C1 segment of cervical spinal cord (tissue), 14 donors: ENCODE data around the gene UGT1A6.

Experiments
- DNase-seq, 14 donors: peaks; one replicate each; lab custom pipeline; 2025; lab: John Stamatoyannopoulos, UW

Gene UGT1A6

GRCh38 chr2:233801357-233802131 is 108.9 kb downstream of the UGT1A6 start:
- DNase-seq: no peak

GRCh38 chr2:233802132-233802815 is 109.6 kb downstream of the UGT1A6 start:
- DNase-seq: no peak

DNA sequence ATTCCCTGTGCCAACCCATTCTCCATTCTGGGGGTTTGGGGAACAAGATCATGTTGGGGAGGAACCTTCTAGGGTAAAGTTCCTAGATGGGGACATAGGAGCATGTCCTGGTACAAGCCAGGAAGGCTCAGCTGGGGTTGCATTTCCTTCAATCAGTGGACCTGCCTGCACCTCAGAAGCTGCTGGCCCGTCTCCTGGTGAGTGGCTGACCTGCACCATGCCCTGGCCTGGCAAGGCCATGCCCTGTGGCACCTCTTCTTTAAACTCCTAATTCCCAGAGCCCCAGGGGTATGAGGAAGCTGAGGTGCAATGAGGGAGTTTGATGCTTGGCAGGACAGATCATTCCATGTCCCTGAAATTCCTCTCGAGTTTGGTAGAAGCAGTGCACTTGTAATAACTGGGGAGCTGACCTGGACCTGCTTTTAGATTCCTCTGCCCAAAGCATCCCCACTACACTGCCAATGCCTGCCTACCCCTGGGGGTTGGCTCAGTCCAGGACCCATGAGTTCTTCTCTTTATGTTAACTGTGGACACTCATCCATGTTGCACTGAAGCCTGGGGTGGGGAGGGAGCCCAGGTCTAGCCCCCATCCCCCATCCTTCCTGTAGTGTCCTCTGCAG is 110.7 kb downstream of the UGT1A6 start:
- no peak for DNase-seq

DNA sequence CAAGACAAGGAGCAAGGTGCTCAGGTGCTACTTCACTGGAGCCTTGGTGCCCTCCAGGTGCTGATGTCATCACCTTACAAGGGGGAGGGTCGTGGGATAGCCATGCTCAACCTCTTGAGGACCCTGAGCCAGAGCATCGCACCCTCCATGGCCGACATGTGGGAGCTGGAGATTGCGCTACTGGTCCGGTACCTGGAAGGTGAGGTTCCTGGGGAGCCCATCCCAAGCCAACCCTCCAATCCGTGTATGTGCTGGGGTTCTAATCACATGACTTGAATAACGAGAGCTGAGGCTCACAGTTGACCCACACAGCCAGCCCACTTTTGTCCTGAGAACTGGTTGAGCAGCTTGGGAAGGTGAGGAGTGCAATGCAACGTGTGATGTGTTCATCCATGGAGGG is 111.3 kb downstream of the UGT1A6 start:
- no peak for DNase-seq

- no peak for DNase-seq
Observed at GRCh38 chr2:233807215-233807865, 114.7 kb downstream of the UGT1A6 start.

DNA sequence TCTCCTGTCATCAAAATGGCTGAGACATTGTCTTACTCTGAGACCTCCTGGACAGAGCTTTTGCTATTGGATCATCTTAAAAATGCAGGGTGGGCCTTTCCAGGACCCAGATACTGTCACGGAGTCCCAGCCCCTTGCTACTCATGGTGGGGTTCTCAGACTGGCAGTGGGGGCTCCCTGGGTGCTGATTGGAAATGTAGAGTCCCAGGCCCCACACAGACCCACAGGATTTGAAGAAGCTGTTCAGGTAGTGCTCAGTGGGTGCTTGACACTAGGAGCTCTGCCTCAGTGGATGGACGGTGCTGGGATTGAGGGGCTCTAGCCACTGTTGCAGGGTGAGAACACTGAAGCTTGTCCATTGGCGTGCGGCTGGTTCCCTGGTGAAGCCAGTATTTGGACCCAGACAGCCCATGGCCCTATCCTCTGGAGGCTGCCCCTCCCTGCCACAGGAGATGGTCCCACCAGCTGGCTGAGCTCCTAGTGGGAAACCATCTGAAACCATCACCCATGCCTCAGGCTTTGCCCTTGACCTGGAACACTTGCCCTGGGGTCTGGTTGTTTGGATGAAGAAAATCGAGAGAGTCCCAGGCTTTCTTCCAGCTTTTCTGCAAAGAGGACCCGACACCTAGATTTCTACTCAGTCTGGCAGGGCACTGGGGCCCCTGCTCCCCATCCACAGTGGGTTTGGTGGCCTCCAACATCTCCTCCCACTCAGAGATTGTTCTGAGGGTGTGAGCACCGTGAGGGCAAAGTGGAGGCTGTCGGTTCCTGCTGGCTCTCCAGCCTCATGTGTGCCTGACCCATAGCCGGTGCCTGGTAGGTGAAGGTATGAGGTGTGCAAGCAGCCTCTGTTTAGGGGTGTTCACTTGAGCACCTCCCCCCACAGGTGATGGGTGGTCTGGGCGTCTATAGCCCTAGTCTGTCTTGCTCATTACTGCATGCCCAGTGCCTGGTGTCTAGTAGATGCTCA is 115.6 kb downstream of the UGT1A6 start:
- no peak for DNase-seq

DNA sequence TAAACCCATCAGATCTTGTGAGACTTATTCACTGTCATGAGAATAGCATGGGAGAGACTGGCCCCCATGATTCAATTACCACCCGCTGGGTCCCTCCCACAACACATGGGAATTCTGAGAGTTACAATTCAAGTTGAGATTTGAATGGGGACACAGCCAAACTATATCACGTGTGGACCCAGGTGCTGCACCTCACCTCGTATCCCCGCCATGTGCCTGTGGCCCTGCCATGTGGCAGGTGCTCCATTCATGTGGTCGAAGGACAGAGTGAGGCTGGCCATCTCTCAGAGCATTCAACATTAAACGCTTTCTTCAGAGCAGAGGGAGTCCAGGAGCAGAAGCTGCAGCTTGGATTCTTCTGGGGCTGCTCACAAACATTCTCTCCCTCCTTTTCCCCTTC is 117.7 kb downstream of the UGT1A6 start:
- no peak for DNase-seq

DNA sequence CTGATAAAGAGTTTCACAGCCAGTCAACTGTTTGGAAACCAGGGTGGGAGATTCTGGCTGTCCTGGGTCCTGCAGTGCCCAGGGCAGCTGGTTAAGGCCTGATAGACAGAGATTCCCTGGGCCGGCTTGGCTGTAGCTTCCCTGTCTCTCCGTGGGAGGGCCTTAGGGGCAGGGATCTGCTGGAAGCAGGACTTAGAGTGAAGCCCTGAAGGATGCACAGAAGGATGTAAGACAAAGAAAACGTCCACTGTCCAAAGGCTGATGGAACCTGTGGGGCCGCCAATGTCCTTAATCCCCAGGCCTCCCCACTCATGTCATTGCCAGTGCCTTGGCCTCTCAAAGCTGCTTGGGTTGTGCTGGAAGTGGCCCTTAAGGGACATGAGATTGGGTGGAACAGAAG is 118.4 kb downstream of the UGT1A6 start:
- DNase-seq: no peak

DNA sequence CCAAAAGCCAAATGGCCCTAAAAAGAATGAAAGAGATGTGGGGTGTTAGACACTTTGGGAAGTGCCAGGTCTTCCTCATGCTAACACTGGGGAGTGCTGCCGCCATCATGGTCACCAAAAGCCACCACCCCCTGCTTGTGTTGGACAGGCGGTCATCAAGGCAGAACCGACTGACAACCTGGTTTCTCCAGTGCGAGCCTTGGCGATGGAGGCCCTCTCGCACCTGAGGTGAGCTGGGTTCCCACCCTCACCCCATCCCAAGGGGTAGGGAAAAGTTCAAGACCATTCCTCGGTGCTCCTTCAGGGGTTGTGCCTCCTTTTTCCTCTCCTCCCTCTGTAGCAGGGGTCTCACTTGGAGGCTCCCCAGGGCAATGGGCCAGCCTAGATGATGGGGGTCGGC is 119.0 kb downstream of the UGT1A6 start:
- DNase-seq: no peak

DNA sequence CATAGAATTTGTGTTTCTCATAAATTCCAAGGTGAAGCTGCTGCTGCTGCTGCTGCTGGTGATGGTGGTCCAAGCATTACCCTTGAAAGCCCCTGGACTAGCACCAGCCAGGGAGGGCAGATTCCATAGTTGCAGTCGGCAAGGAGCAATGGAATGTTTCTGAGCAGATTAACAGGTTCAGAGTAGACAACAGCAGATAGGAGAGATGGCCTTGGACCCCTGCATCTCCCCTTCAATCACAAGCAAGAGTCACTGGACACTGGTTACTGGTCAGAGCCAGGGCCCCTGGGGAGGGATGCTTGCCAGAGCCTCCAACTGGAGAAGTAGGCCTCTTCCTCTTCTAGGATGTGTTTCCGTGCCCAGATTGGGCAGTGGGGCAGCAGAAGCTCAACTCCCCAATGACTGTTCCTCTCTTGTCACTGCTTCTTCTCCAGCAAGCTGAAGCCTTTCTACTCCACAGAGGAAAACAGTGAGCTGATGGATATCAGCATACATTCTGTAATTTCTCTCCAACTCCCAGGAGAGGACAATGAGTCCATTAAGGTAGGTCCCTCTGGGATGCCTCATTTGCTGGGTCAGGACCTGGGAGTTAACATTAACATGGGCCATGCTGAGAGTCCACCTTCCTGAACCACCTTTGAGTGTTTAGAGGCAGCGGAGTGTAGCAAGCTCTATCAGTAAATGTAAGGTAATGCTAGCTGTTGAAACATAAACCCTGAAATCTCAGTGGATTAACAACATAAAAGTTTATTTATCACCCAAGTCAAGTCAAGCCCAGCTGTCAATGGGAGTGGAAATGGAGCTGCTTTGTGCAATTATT is 120.8 kb downstream of the UGT1A6 start:
- no peak for DNase-seq

GRCh38 chr2:233814056-233814835 is 121.6 kb downstream of the UGT1A6 start:
- DNase-seq: no peak

- DNase-seq: no peak
Observed at GRCh38 chr2:233815861-233816260, 123.2 kb downstream of the UGT1A6 start.

GRCh38 chr2:233816334-233816733 is 123.6 kb downstream of the UGT1A6 start:
- no peak for DNase-seq

- no peak for DNase-seq
Observed at GRCh38 chr2:233816771-233817170, 124.1 kb downstream of the UGT1A6 start.

DNA sequence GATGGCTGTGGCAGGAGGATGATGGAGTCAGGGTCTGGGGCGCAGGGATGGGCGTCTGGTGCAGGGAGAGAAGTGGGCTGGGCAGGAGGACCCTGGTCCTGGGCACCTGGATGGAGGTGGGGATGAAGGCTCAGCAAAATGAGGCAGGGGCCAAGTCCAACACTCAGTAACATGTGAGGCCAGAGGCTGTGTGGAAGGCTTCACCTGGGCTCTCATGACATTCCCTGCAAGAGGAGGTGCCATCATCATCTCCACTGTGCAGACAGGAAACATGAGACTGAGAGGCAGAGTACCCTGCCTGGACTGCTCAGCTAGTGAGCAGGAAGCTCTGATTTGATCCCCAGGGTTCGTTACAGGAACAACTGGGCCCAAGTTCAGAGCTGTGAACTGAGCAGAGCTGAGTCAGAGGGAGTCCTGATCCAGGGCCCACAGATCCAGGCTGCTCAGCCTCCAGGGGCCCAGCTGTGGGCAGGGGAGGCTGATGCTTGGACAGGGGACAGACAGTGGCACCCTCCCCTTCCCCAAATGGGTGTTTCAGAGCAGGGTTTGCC is 124.7 kb downstream of the UGT1A6 start:
- DNase-seq: no peak

- DNase-seq: no peak
Observed at GRCh38 chr2:233817995-233818638, 125.4 kb downstream of the UGT1A6 start.

DNA sequence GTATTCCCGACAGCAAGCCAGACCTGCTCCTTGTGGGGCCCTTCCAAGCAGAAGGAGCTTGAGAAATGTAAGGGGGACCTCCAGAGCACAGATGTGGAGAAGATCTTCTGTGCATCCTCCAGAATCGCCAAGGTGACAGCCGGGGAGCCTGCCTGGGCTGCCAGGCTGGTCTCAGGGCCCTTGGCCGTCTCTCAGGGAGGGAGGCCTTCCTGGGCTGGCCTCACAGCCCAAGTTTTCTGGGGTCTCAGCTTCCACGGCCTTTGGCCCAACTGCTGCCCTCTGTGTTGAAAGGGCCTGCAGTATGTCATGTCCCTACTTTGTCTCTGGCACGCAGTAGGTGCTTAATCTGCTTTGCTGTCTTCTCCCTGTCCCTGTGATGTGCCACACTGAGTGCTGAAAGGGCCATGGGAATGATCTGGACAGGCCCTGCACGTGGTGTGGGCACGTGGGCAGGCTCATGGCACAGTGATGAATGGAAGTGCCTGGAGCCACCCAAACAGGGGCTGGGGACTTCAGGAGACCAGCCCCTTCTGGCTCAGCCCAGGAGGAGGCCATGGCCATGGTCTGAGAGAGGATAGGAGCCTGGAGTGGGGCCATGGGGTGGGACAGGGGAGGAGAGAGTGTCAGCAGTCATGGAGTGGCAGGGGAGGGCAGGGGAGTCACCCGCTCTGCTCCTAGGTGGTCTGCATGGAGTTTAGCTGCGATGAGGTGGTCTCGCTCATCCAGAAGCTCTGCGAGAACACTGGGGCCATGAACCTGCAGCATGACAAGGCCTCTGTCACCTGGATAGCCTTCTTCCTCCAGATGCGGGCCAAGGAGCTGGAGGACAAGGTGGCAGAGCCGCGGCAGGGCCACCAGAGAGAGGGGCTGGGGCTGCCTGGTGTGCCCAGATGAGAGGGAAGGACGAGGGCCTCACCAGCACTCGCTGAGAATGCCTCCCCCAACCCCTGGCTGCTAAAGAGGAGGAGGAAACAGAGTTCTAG is 126.2 kb downstream of the UGT1A6 start:
- no peak for DNase-seq
